HG03520 (cell line): ENCODE measurements around the gene KRTAP8-1.

Source experiments
- ATAC-seq: cut with Tn5 transposase; IDR thresholded peaks from one replicate; pipeline ENCODE4 v1.9.1; 2021; ENCODE audit warnings: mild to moderate bottlenecking, moderate library complexity; ENCODE audit not compliant: unreplicated experiment

Gene KRTAP8-1, protein sequence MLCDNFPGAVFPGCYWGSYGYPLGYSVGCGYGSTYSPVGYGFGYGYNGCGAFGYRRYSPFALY

DNA sequence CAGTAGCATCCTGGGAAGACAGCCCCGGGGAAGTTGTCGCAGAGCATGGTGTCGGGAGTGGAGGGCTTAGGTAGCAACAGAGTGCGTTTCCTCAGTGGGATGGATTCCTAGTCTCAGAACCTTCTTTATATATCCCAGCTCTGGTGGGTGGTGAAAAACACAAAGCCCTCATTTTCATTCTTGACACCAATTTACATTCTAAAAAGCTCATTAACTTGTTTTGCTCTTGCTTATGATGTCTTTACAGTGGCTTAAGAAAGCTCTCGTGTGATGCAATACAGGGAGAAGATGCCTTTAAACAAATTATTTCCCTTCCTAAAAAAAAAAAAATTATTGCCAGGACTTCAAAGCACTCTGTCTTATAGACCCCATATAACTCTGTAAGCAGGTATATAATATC lies at the start of gene KRTAP8-1:
Gene KRTAP8-1 (minus strand): TSS at position 101 of the 400 bp plus-strand sequence. CDS start 54 bp downstream, at position 47.
- no peak for ATAC-seq

DNA sequence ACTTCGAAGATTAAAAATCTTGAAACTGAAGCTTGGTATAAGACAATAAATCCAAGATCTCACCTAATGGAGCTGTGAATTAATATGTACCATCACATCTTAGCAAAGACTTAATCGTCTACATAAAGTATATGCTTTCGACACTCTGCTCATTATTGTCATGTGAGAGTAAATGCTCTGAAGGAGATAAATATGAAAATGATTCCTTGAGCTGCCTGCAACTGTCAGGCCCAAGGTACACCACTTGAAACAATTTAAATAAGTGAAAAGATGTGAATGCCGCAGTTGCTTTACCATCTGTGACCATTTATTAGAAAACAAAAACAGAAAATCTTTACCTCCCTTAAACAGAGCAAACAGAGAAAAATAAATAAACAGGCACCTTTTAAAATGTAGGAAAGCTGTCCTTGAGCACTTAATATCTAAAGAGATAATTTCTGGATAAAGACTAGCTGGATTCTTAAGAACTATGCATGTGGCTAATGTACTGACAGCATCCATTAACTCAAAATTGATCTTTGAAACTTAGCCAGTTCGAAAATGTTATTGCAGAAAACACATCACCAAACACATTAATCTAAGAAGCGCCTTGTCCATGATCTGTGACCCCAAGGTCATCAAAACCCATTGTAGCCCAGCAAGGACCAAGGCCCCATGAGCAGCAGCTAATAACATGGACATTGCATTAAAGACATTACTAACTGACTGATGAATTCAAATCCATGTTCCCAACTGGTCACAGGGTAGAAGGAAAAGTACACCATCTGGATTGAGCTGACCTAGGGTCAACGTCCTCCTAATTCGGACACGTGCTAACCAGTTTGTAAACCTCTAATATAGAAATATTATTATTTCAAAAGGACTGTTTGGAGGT lies 34.8 kb upstream of the KRTAP8-1 start:
- ATAC-seq, result no peak

DNA sequence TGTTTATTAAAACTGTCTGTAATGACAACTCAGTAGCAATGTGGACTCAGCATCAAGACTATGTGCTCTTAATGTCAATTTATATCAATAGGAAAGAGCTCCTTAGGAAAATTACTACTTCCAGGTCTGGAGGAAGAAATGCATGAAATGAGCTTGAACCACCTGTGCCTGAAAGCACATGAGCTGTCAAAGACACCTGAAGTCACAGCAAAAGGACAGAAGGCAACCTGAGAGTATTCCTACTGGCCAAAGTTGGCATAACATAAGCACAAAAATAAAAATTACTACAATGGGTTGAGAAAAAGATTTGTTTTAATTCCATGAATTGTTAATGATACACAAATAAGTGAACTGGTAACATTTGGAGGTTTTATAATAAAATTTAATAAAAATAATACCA lies 29.9 kb upstream of the KRTAP8-1 start:
- ATAC-seq, result no peak

DNA sequence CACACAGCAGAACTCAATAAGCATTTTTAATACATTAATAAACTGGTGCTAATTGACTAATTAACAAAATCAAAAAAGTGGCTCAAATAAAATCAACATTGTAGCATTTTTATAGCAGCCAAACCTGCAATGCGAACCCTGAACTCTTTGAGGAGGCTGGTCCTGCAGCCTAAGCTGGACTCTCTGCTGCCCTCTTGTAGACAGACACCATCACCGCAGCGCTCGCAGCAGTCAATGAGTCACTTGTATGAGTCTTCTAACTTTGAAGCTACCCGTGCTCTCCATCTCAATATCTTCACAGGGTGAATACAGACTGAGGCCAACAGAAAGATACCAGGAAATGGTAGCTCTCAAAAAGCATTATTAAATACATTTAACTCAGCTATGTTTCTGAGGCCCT lies 26.2 kb upstream of the KRTAP8-1 start:
- no peak for ATAC-seq

DNA sequence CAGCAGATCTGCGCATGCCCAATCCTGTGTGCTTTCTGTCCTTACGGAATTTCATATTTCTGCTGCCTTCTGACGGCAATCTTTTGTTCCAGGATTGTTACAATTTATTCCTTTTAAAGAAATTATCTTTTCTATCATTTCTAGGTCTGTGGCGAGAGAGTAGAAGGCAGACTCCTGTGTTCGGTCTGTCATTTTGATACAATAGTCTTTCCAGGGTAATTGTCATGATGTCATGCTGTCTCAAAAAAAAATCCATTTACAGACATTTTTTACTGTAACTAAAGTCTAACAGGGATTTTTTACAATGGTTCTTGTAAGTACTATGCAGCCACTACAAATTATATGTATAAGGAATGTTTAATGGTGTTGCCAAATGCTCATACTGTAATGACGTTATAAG lies 25.5 kb upstream of the KRTAP8-1 start:
- no peak for ATAC-seq

DNA sequence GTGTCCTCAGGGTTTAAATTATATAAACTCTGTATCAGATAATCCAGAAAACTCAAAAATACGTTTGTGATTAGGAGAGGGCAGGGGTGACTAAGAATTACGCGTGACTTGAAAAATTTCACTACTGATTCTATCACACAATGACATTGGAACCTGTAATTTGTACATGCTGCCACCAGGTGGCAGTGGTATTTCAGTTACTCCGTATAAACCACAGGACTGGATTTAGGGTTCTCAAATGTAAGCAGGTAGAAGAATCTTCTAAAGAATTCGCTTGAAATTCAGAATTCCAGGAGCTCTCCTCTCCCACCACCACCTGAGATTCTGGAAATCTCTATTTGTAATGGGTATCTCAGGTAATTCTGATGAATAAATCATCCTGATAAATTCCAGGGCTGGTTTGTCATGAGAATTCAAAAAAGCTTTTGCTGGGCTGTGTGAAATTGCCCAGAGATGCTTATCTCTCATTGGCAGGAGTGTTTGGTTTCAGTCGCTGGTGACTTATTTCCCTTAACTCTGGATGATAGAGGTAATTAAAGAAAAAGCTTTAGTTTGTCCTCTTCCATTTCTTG lies 18.2 kb upstream of the KRTAP8-1 start:
- ATAC-seq, result no peak

DNA sequence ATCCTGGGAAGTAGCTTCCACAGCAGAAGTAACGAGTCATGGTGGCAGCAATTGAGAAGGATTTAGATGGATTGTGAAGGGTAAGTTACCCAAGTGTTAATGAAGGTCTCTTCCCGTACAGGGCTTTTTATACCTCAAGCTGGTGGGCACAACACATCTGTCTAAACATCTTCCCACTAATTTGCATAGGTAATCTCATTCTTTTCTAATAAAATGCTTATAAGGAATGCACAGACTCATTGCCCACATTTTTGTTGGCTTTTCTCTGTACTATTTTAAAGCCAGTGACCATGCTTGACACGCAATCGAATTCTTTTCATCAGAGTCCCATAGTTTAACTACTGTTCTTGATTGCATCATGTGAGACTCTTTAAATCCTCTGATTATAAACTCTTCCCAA lies 16.6 kb upstream of the KRTAP8-1 start, which contains the start of gene KRTAP7-1:
Gene KRTAP7-1 (minus strand): TSS at position 101 of the 400 bp plus-strand sequence. CDS start 61 bp downstream, at position 40.
- ATAC-seq, result no peak

DNA sequence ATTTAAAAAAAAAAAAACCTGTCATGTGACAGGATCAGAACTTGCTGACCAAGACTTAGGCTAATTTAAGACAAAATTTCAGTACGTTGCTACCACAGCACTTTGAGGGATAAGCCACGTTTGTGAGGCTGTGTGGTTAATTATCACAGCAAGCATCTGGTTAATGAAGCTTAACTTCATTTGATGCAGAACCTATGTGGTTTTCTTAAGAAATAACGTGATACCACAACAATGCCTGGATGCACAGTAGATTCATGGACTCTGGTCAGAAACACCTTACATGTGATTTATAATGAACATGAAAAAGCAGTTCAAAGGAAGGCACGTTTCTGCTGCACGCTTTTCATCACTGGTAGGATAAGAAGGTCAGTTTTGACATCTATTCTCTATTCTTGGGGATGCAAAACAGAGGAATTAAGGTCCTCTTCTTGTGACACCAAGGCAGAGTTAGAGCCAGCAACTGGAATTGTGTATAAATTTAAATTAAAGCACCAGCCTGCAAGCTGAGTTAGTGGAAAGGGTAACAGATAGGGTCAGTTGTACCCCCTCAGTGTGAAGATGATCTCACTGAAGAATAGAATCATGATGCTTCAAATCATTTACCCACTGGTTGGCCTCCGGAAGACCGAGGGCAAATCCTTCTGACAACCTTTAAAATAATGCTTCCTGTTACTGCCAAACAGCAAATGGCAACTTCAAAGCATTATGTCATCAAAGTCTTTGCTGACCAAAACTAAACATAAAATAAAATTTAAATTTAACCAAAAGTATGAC lies 6.0 kb upstream of the KRTAP8-1 start:
- no peak for ATAC-seq

DNA sequence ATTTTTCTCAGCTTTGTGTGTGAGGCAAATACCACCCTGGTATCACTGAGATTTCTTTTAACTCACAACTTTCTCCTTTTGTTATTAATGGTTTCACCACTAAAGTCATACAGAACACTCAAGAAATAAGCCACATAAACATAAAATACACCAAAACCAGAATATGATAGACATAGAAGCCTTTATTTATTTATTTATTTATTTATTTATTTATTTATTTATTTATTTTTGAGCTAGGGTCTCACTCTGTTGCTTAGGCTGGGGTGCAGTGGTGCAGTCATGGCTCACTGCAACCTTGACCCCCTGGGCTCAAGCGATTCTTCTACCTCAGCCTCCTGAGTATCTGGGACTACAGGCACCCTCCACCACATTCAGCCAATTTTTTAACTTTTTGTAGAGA lies 12.5 kb downstream of the KRTAP8-1 start:
- ATAC-seq, result no peak

DNA sequence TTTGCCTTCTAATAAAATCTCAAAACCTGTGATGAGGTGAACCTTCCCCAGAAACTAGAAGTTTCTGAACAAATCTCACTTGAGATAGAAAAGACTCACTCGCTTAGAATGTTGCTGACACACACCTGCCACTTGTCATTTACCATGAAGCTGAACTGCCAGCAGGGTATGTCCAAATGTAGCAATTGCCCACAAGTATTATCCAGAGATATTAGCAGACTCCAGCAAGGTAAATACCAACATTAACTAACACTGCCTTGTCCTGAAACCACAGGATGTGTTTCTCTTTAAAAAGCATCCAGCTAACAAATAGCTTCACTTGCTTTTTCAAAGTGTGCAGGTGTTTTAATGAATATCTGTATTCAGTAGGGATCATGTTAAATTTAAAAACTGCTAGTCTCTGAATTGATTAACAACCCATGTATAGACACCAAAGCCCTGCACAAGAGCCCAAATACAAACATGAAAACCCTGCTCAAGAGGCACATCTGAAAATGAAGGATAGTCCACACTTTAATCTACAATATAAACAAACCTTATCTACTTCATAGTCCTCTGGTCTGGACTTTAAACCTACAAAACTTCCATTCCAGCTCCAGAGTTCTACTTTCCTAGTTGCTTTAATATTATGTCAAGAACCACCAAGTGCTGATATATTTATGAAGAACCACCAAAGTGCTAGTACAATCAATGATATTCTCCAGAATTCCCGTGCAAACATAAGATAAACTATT lies 19.3 kb downstream of the KRTAP8-1 start:
- no peak for ATAC-seq

DNA sequence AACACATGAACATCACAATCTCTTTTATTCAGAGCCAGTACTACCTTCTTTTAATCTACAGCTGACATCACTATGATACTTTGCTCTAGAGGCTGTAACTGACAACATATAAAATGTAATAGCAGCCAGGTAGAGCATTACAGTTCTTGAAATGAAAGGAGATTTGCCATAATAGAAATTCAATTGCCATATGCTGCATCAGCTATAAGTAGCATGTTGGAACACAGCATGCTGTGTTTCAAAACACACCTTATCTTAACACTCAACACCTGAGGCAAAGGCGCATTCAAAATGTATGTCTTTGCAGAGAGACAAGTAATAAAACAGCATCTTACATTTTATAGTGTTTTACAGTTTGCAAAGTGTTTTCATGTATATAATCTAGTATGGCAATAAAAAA lies 33.8 kb downstream of the KRTAP8-1 start:
- no peak for ATAC-seq

DNA sequence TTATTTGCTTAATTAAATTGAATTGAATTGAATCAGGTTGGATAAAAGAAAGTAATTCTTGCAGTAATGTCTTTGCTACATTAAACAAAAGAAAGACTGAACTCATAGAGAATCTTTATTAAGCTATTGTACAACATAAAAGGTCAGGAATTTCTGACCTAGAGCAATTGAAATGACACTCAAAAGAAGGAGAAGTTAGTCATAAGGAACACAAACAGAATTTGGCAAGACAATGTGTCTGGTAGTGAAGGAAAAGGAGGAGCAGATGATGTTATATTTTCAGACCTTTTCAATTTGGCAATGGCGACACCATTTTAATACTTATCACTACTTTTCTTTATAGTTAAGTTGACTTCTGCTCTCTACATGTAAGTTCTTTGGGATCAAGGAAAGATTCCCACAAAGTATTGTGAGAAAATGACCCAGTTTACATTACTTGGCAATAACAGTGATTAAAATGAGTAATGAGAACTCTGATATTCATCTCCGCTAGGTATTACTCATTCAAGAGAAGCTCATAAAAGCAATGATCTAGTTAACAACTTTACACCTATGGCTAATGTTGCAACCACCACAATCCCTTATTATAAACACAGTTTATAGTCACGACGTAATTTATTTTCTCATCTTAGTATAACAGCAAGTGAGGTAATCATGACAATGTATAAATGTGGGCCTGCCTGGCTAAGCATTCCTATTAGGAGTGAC lies 43.2 kb downstream of the KRTAP8-1 start:
- ATAC-seq, result no peak
